Activated effector memory CD4-positive, alpha-beta T cell treated with Interleukin-2 at 50 U/mL for 16 hours (primary cell): ENCODE results near the gene AFAP1.

Experiments used
- DNase-seq: peaks from one replicate; pipeline ENCODE4 v3.0.0-alpha.2; 2020

Gene AFAP1

DNA sequence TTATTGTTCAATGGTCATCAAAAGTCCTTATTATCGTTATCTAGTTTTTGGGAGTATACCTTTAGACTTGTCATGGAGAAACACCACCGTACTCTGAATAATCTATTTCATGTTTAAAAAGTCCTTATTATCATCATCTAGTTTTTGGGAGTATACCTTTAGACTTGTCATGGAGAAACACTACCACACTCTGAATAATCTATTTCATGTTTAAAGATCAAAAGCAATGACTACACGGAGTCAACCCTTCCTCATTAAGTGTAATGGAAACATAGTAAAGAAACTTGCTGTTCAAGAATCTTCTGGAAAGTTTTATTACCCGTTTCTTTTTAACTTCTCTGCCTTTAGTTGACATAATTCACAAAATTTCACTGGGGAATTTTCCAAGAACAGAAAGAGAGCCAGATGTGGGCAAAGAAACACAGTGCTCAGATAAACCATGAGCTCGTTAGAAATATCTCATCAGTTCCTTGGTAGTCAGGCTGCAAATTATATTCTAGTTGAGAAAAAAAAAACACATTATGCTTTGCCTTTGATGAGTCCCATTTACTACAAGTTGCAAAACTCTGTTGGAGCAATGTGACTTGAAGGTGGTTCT is 158.8 kb downstream of the AFAP1 start:
- no peak for DNase-seq

DNA sequence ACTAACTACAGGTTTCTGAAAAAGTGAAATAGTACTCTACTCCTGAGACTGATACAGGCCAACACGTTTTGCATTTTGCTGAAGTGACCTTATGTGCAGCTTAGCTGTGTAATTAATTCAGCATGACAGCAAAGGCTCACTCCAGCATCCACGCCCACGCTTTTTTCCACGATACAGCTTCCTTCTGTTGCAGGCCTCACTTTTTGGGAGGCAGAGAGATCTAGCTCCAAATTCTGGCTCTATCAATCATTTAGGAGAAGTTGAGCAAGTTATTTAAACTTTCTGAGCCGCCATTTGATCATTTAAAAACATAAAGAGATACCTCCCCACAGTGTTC is 160.3 kb downstream of the AFAP1 start:
- DNase-seq = no peak

DNA sequence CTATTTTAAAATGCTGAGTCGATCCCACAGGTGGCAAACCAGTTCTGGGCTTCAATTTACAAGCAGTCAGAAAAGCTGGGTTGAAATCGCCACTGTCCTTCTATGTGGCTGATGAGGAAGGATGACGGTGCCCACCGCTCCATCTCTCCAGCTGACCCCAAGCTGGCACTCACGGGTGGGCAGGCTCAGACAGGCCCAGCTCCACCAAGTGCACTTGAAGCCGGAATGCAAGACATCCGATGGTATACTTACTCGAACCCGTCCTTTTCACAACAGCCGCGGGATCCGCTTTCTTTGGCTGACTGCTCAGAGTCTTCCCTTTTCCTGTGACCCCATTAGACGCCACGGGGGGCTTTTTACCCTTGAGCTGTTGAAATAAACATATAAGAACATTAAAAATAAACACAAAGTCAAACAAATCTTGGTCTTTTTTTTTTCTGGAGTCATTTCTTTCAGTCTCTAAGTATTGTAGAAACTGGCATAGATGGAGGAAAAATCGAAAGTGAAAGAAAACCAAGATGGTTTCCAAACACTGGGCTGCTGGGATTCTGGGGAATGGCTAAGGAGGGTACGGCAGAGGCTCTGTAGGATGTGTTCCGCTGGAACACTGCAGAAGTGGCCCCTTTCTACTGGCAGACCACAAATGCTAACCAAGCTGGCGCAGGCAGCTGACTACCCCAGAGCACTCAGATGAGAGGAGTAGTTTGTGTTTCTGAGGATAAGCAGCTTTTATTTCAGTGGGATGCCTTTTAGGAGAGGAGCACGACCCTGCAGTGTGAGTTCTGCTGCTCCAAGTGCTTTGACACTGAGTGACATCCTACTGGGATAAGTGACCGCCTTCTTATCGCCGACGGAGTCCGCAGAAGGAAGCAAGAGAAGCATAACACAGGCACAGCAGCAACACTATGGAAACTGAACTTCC is 160.9 kb downstream of the AFAP1 start:
- DNase-seq = no peak

DNA sequence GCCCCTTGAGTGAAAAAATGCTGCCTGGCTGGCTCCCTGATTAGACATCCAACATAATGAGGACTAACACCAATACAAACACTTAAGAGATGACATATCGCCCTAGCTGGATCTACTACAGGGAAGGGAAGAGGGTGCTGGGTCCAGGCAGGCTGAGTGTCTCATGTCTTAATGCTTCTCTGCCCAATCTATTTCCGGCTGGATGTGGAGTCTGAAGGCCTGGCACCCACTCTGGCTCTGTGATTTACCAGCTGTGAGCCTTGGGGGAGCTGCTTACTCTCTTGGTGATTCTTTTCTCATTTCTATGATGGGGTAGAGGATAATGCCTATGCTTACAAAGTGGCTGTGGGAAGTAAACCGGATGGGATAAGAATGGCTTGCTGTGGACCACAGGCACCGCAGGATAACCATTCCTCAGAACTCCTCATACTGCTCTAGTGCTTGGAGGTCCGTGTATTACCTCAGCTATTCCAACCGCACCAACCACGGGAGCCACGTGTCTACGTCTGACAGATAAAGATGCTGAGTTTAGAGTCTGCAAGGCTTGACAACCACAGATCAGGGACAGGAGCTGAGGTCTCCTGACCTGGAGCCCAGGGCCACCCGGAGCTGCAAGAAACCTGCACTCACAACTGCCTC is 161.7 kb downstream of the AFAP1 start:
- DNase-seq = no peak

DNA sequence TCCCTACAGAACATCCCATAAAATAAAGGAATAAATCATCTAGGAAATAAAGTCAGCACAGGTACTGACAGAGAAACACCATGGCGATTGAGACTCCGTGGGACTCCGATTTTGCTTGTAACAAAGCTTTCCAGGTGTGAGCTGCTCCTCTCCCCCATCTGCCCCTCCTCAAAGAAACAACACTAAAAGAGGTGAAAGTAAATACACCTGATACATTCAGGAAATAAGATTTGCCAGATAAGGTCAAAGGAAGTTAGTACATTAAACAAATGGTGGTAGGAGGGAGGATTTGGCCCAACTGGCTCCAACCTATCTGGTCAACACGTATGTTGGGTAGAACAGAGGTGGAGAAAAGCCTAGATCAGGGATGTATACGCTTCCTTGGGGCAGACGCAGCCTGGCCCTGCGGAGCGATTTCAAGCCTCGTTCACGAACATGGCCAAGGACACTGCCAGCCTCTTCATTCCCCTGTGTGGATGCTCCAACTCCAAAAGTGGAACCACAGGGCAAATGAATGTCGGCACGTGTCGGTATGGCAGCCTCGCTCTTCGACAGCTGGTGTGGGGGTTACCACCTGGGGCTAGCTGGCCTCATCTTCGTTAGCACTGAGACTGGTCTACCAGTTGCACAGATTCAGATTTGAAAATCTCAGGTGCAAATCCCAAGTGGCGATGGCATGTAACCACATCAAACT is 162.5 kb downstream of the AFAP1 start:
- no peak for DNase-seq

DNA sequence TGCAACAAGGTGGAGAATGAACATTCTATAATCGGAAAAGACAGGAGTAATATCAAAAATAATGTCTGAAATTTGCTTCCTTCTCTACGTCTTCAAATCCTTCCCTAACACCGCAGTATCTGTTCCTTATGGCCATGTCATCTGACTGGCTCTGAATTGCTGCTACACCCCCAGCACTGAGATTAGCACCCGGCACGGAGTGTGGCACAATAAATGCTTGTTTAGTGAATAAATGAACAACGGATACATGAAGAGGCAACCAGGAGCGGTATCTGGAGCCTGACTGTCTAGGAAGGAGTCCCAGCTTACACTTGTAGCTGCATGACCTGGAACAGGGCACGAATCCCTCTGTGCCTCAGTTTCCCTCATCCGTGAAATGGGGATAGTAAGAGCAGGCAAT is 164.3 kb downstream of the AFAP1 start:
- no peak for DNase-seq

DNA sequence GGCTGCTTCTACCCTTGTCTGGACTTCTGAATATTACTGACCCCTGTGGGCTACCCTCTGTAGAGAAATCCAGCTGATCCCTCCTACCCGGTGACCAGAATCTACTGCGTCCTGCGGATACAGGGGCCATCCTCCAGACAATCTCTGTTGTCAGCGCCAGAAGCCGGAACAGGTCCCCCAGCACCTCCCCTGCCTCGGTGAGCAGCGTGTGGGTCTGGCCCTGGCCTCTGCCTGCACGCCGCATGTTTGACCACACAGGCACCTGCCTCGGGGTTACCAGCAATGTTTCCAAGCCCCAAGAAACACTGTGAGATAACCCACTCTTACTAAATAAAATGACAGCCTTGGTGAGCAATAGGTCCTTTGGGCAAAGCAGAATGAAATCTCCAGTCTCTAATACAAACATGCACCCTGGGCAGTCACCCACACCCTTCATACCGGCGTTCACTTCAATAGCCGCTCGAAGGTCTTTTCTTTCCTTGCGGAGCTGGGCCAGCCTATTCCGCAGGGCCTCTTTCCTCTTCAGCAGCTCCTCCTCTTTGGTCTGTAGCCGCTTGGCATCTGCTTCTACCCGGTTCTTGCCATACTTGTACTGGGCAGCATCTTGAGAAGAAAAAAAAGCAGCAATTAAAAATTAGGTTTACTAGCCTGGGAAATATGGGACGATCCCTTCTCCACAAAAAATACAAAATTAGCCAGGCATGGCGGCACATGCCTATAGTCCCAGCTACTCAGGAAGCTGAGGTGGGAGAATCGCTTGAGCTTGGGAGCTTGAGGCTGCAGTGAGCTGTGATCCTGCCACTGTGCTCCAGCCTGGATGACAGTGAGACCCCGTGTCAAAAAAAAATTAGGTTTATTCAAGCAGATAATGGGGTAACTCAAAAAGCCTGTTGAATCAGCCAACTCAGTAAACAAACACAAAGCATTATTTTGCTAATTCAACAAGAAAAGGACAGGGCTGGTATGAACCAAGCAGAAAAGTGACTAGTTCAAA is 165.1 kb downstream of the AFAP1 start:
- DNase-seq = no peak

DNA sequence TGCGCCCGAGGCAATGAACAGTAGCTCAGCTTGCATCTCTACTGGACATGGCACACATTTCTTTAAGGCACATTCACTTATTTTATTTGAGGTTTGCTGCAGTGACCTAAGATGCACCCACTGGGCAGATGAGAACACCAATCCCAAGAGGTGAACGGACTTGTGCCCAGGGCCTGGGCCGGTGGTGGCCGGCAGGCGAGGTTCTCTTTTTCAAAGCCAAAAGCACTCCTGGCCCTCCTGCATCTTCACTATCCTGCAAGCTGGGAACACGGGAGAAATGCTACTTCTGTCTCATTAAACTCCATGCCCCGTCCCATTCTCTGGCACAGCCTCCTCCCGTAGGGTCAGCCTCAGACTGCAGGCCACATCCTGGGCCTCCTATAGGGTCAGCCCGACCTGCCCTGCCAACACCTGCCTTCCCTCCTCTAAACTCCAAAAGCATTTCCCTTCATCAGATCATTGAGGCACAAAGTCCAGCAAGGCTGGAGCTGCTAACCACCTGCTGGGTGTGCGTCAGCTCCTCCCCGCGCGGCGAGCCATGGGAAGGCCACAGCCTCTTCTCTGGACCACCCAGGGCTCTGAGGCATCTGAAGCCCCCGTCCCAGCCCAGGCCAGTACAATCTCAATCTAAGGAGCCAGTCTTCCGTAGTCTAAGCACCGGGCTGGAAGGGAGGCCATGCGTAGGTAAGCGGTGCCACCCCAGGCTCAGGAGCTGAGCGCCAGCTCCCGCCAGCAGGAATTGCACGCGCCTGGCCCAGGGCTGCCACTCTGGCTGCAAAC is 166.1 kb downstream of the AFAP1 start:
- DNase-seq = no peak

DNA sequence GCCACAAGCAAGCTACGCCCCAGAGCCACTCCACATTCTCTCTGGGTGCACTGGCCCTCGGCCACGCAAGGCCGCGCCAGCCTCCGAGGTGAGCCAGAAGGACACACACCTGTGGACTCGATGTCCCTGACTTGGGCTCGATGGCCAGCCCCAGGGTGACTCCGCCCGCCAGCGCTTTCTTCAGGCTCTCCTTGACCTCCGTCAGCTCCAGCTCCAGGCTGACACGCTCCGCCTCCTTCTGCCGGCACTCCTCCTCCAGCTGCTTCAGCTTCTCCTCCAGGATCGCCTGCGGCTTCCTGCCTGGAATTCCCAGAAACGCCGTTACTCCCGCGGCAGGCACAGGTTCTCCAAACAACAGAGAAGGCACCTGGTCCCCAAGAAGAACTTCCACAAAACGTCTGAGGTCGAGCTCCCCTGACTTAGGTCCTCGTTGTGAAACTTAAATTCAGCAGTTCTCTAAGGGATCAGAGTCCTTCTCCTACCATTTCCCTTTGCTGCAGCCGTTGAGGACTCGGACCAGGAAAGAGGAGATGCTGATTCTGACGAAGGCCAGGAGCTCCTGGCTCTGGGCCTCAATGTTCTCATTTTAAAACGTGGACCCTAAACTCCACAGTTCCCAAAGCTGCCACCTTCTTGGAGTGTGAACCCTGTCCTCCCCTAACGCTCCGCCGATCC is 166.8 kb downstream of the AFAP1 start:
- DNase-seq = no peak

DNA sequence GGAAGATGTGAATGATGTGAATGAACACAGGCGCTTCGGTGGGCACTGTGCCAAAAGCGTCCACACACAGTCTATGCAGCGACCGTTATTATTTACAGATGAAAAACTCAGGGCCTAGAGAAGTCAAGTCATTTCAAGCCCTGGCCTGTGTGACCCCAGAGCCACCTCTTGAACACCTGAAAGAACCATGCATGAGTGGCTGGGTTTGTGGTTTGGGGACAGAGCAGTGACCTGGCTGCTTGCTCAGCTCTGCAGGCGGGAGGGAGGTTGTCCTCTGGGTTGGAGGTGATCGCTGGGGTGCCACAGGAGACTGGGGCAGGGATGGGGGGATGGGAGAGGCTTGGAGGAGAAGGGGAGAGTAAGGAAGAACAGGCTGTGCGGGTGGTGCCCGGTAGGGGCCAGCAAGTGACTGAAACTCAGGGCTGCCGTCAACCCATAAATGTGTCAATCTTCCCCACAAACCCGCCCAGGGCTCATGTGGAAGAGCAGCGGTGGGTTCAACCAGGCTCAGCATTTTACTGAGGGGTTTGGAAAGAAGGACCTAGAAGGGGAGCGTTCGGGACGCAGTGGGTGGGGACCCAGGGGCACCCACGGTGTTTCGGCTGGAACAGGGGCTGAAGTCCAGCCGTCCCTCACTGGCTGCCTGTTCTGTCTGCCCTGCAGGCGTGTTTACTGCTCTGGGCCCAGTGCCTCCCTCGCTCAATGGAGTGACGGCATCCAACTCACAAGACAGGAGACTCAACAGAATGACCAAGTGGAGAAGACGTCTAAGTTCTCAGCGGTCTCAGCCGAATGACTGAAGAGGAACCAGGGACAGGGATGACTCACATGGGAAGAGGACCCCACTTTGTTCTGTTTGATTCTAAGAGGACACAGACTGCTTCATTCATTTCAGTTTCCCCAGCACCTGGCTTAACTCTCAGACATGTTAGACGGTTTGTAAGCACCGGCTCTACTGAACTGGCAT is 167.8 kb downstream of the AFAP1 start:
- DNase-seq = no peak

DNA sequence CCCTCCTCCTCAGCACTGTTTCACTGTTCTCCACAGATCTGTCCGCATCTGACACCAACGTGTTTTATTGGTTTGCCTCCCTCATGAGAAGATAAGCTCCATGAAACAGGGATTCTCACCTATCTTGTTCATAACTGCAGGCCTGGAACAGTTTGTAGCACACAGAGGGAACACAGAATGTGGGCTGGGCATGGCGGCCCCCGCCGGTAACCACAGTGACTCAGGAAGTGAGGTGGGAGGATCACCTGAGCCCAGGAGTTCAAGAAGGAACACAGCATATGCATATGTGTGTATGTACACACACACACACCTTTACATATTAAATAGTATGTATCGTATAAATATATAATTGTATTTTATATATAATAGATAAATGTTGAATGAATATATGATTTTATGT is 168.6 kb downstream of the AFAP1 start:
- peak; percentile 14 for DNase-seq

DNA sequence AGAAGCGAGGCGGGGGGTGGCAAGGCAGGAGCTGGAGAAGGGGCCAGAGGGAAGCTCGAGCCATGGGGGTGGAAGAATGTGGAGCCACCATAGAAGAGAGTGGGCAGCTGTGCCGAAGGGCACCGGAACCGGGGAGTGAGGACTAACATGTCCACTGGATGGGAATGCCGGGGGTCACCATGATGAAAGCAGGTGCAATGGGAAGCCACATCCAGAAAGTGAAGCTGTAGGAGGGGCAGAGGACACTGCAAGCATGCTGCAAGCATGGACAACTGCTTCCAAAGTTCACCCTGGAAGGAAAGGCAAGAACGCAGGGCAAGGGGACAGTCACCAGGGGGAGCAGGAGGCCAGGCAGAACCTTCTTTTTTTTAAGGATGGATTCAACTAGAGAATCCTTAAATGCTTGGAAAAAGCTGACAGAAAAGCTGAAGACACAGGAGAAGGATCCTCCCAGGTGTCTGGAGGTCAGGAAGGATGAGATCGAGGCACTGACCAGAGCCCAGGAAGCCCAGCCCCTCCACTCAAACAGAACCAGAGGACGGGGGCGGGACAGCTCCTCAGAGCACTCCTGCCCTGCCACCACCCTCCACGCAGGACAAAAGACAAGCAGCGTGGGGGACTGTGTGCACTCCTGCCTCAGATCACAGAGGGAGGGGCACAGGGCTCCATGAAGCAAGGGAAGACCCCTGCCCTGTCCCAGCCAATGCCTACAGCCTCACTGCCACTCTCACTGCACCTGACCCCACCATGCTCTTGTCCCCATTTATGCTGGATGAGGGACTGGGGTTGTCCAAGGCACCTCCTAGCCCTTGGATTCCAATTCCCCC is 169.2 kb downstream of the AFAP1 start:
- no peak for DNase-seq

DNA sequence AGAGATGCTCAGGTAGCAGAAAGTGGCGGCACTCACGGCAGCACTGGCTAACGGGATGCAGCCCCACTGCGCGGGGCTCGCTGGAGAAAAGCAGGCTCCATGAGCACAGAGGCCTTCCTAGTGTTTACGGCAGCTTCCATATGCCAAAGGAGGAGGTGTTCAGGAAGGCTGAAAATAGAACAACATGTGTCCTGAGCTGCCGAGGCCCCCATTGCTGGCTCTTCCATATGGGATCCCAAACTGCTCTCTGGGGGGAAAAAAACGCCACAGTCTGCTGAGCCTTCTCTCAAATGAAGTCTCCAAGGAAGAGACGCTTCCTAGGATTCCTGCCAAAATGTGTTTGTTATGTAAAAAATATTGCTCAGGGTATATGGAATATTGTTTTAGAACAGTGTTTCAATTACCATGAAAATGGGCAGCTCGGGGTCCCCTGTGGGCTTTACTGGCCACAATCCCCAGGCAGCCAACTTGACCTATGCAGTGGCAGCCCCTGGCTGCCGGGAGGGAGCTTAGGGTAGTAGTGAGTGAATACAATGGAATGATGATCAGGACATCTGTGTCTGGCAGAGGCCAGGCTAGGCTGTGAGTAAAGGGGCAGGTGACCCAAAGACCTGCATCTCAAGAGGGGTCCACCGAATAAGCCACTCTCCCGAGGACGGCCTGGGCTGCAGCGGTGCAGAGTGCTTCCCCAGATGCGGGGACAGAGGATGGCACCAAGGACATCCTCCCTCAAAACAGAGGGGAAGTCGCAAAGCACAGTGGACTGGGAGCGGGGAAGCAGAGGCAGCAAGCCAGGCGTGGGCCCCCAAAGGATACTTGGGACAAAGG is 170.1 kb downstream of the AFAP1 start:
- no peak for DNase-seq

DNA sequence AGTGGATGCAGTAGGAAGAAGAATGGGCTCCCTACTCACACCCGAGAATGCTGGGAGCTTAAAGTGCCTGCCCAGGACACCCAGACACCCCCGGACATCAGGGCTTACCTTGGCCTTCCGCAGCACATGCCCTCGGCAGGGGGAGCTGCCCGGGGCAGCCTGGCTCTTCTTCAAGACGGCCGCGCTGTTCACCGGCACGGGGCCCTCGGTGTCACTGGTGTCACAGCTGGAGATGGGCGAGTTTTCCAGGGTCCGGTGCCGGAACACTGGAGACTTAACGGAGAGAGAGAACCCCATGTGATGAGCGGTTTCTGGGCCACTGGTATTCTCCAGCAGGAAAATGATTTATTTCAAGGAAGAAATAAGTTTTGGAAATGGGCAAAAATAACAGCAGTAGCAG is 170.9 kb downstream of the AFAP1 start:
- no peak for DNase-seq

DNA sequence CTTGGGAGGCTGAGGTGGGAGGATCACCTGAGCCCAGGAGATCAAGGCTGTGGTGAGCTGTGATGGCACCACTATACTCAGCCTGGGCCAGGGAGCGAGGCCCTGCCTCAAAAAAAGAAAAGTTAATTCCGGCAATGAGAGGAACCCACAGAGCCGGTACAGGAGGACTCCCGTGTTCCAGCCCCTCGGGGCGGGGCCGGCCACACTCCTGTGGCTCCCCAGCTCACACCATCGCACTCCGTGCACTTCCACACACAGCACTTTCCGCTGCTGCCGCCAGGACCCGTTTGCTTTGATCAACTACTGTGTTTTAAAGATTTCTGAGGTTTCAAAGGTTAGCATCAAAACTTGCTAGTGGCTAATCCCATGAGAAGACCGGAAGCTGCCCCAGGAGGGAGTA is 171.7 kb downstream of the AFAP1 start:
- DNase-seq = no peak

DNA sequence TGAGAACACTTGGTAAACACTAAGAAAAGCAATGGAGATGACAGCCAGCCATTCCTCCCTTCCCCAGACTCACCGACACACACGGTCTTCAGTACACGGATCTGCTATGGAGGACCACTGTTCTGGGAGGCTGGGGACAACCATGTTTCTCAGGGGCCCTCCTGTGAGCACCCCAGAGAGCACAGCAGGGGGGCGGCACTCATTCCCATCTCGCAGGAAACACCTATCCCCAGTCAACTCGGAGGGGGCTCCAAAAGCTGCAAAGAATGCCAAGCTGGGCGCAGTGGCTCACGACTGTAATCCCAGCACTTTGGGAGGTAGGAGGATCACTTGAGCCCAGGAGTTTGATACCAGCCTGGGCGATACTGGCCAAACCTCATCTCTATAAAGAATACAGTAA is 172.1 kb downstream of the AFAP1 start:
- DNase-seq = no peak

DNA sequence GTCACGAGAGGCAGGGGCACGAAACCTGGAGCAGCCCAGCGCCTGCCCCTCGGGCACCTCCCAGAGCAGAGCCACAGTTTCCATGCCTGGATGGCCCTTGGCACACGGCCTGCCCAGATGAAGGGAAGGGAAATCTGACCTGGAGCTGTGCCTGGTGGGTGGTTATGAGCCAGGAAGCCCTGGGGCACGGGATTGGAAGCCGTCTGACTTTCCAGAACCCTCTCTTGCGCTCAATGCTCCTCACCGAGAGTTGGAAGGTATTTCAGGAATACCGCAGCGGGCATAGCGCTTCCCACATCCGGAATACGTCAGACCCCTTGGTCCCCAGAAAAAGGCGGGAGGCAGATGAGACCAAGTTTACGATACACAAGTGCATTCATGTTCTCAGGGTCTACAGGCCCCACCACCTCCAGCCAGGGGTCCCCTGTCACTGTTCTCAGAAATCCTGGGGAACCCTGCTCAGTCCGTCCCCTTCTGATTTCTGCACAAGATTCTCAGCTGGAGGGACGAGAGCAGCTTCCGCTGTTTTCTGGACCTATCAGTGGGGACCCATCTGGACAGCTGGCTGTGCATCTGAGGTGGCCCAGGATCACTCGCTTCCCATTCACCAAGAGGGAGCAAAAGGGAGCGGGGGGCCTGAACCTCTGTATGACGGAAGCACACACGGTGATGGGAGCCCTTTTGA is 172.9 kb downstream of the AFAP1 start:
- no peak for DNase-seq
